Lung (tissue), 12 donors: Measurements from ENCODE around the gene FAAP24. TPM values are rescaled to one million over a fixed set of nuclear protein-coding genes. Genes with fewer than 3 reads are reported as not detected.
"Not testable (repeated sequence)": the region's sequence is repeated elsewhere in the genome, so short reads cannot be mapped to it uniquely, and the experiment has no call there.

Experiments used
- ATAC-seq: fragments of 200-7000 bp; cut with Tn5 transposase; one replicate; pipeline ENCODE4 v1.9.1; 2020; ENCODE audit warnings: moderate number of reproducible peaks; ENCODE audit not compliant: insufficient read depth, low FRiP score
- DNase-seq, 3 donors: peaks; one replicate each; pipeline ENCODE4 v3.0.0-alpha.2; 2013 to 2017
- H3K27ac ChIP-seq, 2 donors: one replicate each; pipeline ENCODE4 v1.5.1; 2013; ENCODE audit warnings: mild to moderate bottlenecking in 2 of 2, moderate library complexity in 2 of 2, control low read depth in 1 of 2, inconsistent platforms in 1 of 2, low read depth in 1 of 2, low read length in 1 of 2
- H3K27me3 ChIP-seq, 3 donors: one replicate each; pipeline ENCODE4 v1.5.1; 2013; ENCODE audit warnings: low read length in 2 of 3; ENCODE audit not compliant: control insufficient read depth in 3 of 3, insufficient read depth in 3 of 3
- H3K36me3 ChIP-seq, 4 donors: one replicate each; pipeline ENCODE4 v1.5.1; 2013; ENCODE audit warnings: low read length in 4 of 4, mild to moderate bottlenecking in 1 of 4, moderate library complexity in 1 of 4; ENCODE audit not compliant: control insufficient read depth in 4 of 4, insufficient read depth in 4 of 4
- H3K4me1 ChIP-seq, 5 donors: one replicate each; pipeline ENCODE4 v1.5.1; 2013; ENCODE audit warnings: low read length in 5 of 5, mild to moderate bottlenecking in 2 of 5, moderate library complexity in 1 of 5; ENCODE audit not compliant: control insufficient read depth in 5 of 5, insufficient read depth in 5 of 5
- H3K4me3 ChIP-seq: one replicate; pipeline ENCODE4 v1.5.1; 2013; ENCODE audit warnings: mild to moderate bottlenecking, control low read depth, moderate library complexity
- H3K9ac ChIP-seq, 2 donors: one replicate each; pipeline ENCODE4 v1.5.1; 2013; ENCODE audit warnings: low read length in 2 of 2, control low read depth in 1 of 2; ENCODE audit not compliant: insufficient read depth in 1 of 2
- H3K9me3 ChIP-seq, 4 donors: one replicate each; pipeline ENCODE4 v1.5.1; 2013; ENCODE audit warnings: low read length in 3 of 4, mild to moderate bottlenecking in 1 of 4, moderate library complexity in 1 of 4; ENCODE audit not compliant: control insufficient read depth in 4 of 4, insufficient read depth in 3 of 4
- WGBS, 2 donors: extraction: QIAGEN DNeasy Blood & Tissue Kit; methylation state at CpG; one replicate each; pipeline ENCODE4 v1.1.7; 2013; 5-methylcytosine and 5-hydroxymethylcytosine counted together
- polyA plus RNA-seq, 2 donors: library from polyadenylated mRNA; stranded (reverse); fragments of 200-250 nt; gene quantifications; one replicate each; pipeline ENCODE4 v1.2.1, GENCODE V29; 2013
- total RNA-seq, 2 donors: library from RNA; depleted of rRNA in 1 of 2; stranded (reverse); fragments of >200 nt in 1 of 2; gene quantifications; one replicate each; pipeline ENCODE4 v1.2.1, GENCODE V29; 2014 to 2021
- TF ChIP-seq, protein P1 (sequence below): IDR thresholded peaks from 2 replicates; pipeline ENCODE4 v1.5.1; 2012; ENCODE audit warnings: mild to moderate bottlenecking; ENCODE audit errors: control extremely low read depth, extremely low read depth
- donor health status: control.
- donor health status: control.
- donor health status: Bipolar disorder and iron deficiency.
- donor health status: healthy.
- donor health status: DM: yes; HTN: yes; CAD: no.

FAAP24 gene
- total and polyA plus RNA-seq, 4 donors, result 0.59 to 2.3 (median 1.5) TPM

DNA sequence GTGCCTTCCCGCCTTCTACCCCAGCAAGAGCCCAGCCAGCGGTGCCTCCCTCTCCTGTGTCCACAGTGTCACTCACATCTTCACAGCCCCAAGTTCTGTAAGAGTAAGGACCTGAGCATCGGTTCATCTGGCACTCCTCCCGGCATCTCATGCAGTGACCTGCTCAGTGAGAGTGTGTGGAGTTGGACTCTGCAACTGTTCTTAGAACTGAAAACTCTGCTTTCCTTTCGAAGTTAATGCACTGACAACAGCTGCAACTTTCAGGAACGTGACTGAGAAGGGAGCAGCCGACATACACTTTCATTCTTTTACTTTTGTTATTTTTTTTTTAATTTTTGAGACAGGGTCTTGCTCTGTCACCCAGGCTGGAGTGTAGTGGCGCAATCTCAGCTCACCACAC lies 41.5 kb upstream of the FAAP24 start:
- no peak overlapping the region for H3K27ac ChIP-seq
- TF ChIP-seq, protein P1, sequence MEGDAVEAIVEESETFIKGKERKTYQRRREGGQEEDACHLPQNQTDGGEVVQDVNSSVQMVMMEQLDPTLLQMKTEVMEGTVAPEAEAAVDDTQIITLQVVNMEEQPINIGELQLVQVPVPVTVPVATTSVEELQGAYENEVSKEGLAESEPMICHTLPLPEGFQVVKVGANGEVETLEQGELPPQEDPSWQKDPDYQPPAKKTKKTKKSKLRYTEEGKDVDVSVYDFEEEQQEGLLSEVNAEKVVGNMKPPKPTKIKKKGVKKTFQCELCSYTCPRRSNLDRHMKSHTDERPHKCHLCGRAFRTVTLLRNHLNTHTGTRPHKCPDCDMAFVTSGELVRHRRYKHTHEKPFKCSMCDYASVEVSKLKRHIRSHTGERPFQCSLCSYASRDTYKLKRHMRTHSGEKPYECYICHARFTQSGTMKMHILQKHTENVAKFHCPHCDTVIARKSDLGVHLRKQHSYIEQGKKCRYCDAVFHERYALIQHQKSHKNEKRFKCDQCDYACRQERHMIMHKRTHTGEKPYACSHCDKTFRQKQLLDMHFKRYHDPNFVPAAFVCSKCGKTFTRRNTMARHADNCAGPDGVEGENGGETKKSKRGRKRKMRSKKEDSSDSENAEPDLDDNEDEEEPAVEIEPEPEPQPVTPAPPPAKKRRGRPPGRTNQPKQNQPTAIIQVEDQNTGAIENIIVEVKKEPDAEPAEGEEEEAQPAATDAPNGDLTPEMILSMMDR, result no peak
- no peak for DNase-seq
- 97 to 98% methylated on average over 8 of the region's 8 CpGs for WGBS, 2 donors
- no peak overlapping the region for H3K4me3 ChIP-seq
- H3K27me3 ChIP-seq, result no peaks in the 10 kb centered on the region
- H3K9ac ChIP-seq, result no peak overlapping the region
- H3K4me1 ChIP-seq, result no peaks in the 10 kb centered on the region
- peaks cover 17 to 41% (median 26%) of the 10 kb centered on the region in 4 donors for H3K36me3 ChIP-seq
- peaks cover 0 to 3% (median 0%) of the 10 kb centered on the region in 4 donors for H3K9me3 ChIP-seq
- ATAC-seq, result no peak

- peaks cover 0 to under 1% (median 0%) of the 10 kb centered on the region in 4 donors for H3K9me3 ChIP-seq
- peaks cover 16 to 35% (median 30%) of the 10 kb centered on the region in 4 donors for H3K36me3 ChIP-seq
- H3K4me1 ChIP-seq, result no peaks in the 10 kb centered on the region
- ATAC-seq, result no peak
- H3K4me3 ChIP-seq, result no peak overlapping the region
- H3K27ac ChIP-seq, result no peak overlapping the region
- DNase-seq, result no peak
- TF ChIP-seq, protein P1, result no peak
- no peak overlapping the region for H3K9ac ChIP-seq
- H3K27me3 ChIP-seq, result no peaks in the 10 kb centered on the region
- 97 to 99% methylated on average over 3 of the region's 3 CpGs for WGBS, 2 donors
Measured at GRCh38 chr19:32933571-32933970, 38.5 kb upstream of the FAAP24 start.

GRCh38 chr19:32935629-32936028 lies 36.4 kb upstream of the FAAP24 start:
- Histone ChIP-seq H3K9me3 (no peaks in the 10 kb centered on the region), H3K4me3 (no peak overlapping the region), H3K4me1 (no peaks in the 10 kb centered on the region), H3K36me3 (peaks cover 8 to 26% (median 17%) of the 10 kb centered on the region in 4 donors), H3K27ac (no peak overlapping the region), H3K27me3 (no peaks in the 10 kb centered on the region), H3K9ac (no peak overlapping the region)
- no peak for ATAC-seq
- TF ChIP-seq, protein P1, result no peak
- WGBS, 2 donors, result 92 to 96% methylated on average over 9 of the region's 9 CpGs
- DNase-seq, result no peak

DNA sequence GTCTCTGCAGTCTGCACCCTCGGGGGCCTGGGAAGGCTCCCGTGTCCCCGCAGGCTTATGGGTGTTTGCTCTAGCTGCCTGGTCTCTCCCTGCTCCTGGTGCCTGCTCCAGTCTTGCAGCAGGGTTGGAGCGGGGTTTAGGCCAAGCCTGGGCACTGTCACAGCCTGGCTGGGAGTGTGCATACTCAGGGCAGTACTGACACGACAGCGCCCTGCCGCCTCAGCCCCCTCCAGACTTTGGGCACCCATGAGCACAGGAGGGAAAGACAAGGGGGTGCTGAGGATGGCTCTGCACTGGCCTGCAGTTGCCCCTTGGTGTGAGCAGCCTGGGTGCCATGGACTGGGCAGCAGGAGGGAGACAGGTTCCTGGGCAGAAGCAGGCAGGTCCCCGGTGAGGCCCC lies 36.0 kb upstream of the FAAP24 start:
- Histone ChIP-seq H3K4me1 (no peaks in the 10 kb centered on the region), H3K9ac (no peak overlapping the region), H3K27me3 (no peaks in the 10 kb centered on the region), H3K9me3 (no peaks in the 10 kb centered on the region), H3K27ac (no peak overlapping the region), H3K4me3 (no peak overlapping the region), H3K36me3 (peaks cover 4 to 25% (median 14%) of the 10 kb centered on the region in 4 donors)
- 97 to 98% methylated on average over 8 of the region's 8 CpGs for WGBS, 2 donors
- DNase-seq (no peak), ATAC-seq (no peak)
- TF ChIP-seq, protein P1, result no peak

DNA sequence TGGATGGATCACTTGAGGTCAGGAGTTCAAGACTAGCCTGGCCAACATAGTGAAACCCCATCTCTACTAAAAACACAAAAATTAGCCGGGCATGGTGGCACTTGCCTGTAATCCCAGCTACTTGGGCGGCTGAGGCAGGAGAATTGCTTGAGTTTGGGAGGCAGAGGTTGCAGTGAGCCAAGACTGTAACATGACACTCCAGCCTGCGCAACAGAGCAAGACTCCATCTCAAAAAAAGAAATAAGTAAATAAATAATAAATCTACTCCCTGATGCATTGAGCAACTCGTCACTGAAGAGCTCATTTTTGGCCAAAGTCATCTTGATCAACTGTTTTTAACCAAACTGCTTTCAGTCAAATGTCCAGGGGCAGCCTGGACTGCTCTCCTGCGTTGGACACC lies 30.8 kb upstream of the FAAP24 start:
- H3K27ac ChIP-seq, ATAC-seq, H3K9me3 ChIP-seq, H3K4me1 ChIP-seq, H3K4me3 ChIP-seq, H3K27me3 ChIP-seq, H3K9ac ChIP-seq, DNase-seq: not testable (repeated sequence)
- 93 to 94% methylated on average over 5 of the region's 5 CpGs for WGBS, 2 donors
- peaks cover 7 to 32% (median 26%) of the 10 kb centered on the region in 4 donors for H3K36me3 ChIP-seq
